MCF 10A (cell line): ENCODE data around the gene TMEM231. TPM values are rescaled to one million over a fixed set of nuclear protein-coding genes. Genes with fewer than 3 reads are reported as not detected.

ENCODE experiments used
- BruUV-seq: library from RNA; stranded (reverse); fragments of 400-500 nt; replicated peaks from 2 replicates; lab custom pipeline; 2021; lab: Mats Ljungman, UMichigan
- CTCF ChIA-PET: fragments of 300-600 bp; sonication (Branson Sonifier 250); formaldehyde crosslinking; extraction: SDS; loops from one replicate; lab custom pipeline; 2021; ENCODE audit warnings: antibody characterized with exemption, inconsistent platforms; lab: Yijun Ruan, JAX
- POLR2A ChIA-PET: fragments of 300-600, 350-650 bp; sonication (Branson Sonifier 250); formaldehyde crosslinking; extraction: SDS; loops from one replicate; lab custom pipeline; 2020; ENCODE audit warnings: antibody characterized with exemption, inconsistent platforms; lab: Yijun Ruan, JAX
- DNase-seq: peaks from one replicate; pipeline ENCODE4 v3.0.0-alpha.2; 2018; ENCODE audit not compliant: unreplicated experiment
- H3K27ac Mint-ChIP-seq: one replicate; pipeline ENCODE4 v1.8.0; 2022; ENCODE audit warnings: mild to moderate bottlenecking, low read depth, mixed read lengths; ENCODE audit not compliant: unreplicated experiment
- H3K27me3 Mint-ChIP-seq: one replicate; pipeline ENCODE4 v1.8.0; 2022; ENCODE audit warnings: mixed read lengths; ENCODE audit not compliant: insufficient read depth, unreplicated experiment
- H3K36me3 Mint-ChIP-seq: one replicate; pipeline ENCODE4 v1.8.0; 2022; ENCODE audit warnings: mild to moderate bottlenecking, moderate library complexity, mixed read lengths; ENCODE audit not compliant: insufficient read depth, unreplicated experiment
- H3K4me1 Mint-ChIP-seq: one replicate; pipeline ENCODE4 v1.8.0; 2022; ENCODE audit warnings: mixed read lengths; ENCODE audit not compliant: insufficient read depth, unreplicated experiment
- H3K4me3 Mint-ChIP-seq: one replicate; pipeline ENCODE4 v1.8.0; 2022; ENCODE audit warnings: mild to moderate bottlenecking, moderate library complexity, mixed read lengths; ENCODE audit not compliant: unreplicated experiment
- H3K9me3 Mint-ChIP-seq: one replicate; pipeline ENCODE4 v1.8.0; 2022; ENCODE audit warnings: mixed read lengths; ENCODE audit not compliant: unreplicated experiment
- CTCF ChIP-seq: fragments of 200-600 bp; IDR thresholded peaks from one replicate; pipeline ENCODE4 v1.8.0; 2022; ENCODE audit warnings: antibody characterized with exemption, mild to moderate bottlenecking; ENCODE audit not compliant: unreplicated experiment
- intact Hi-C: fragments of 100-400 bp; cut with micrococcal nuclease; formaldehyde crosslinking; loops from 2 replicates; pipeline ENCODE4 v1.14.1; 2022
- total RNA-seq: library from RNA; stranded (reverse); gene quantifications from 2 replicates; pipeline ENCODE4 v1.2.3, GENCODE V29; 2022

Gene TMEM231
- total RNA-seq, 1 experiment from 2014 or later, result 21.1 TPM

GRCh38 chr16:75566758-75567255 lies 10.8 kb upstream of the TMEM231 start:
- TF ChIP-seq CTCF, result no peak
- H3K27me3 Mint-ChIP-seq, result peaks cover 13% of the 10 kb centered on the region
- BruUV-seq, result no TSS peak
- no peaks in the 10 kb centered on the region for H3K9me3 Mint-ChIP-seq
- intact Hi-C loops, result loop anchor here (5.0 kb wide), 1 partner anchor 55 kb away; the partner anchor contains the start of gene ADAT1
- peaks cover 31% of the 10 kb centered on the region for H3K36me3 Mint-ChIP-seq
- H3K4me1 Mint-ChIP-seq, result peaks cover 7% of the 10 kb centered on the region
- H3K27ac Mint-ChIP-seq, result peak overlapping the region; percentile 80
- DNase-seq, result peak; percentile 4
- ChIA-PET CTCF (interaction anchor here (0.6 to 4.0 kb wide), 9 partner anchors 11 to 102 kb away, joined by 3 to 22 read pairs (median 3); partner anchors contain the start of genes ADAT1, TMEM170A and TMEM231), POLR2A (interaction anchor here (0.5 to 5.5 kb wide), 12 partner anchors 11 to 520 kb away, joined by 3 to 116 read pairs (median 12); partner anchors contain the start of genes ADAT1, CFDP1, KARS1 and TERF2IP)
- peak overlapping the region; percentile 83 for H3K4me3 Mint-ChIP-seq

DNA sequence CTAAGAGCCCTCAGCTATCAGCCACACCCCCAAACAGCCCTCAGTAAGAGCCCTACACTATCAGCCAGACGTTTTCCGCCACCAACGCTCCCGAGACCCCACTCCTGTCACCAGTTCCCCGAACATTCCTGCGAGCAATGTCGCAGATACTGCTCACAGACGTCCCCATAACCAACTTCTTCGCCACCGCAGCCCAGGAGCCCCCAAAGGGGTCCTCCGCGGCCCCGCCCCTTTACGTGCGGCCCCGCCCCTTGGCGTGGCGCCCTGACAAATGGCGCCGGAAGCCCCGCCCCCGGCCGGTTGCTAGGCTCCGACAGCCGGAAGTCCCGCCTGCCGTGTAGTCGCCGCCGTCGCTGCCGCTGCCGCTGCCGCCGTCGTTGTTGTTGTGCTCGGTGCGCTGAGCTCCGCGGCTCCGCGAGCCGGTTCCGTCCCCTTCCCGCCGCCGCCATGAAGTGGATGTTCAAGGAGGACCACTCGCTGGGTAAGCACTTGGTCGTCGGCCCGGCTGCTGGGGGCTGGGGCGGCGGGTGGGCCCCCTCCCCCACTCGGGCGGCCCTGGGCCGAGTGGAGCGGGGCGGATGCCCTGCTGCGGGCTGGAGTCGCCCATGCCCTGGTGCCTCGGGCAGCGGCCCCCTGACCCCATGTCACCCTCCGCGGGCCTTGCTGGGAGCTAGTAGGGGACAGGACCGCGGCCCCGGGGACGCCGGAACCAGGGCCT lies 10.1 kb upstream of the TMEM231 start, which contains the start of gene GABARAPL2:
TSS of gene GABARAPL2 (plus strand) at position 340 of the 718 bp plus-strand sequence. CDS start at position 448, 108 bp downstream.
- POLR2A ChIA-PET, result interaction anchor here (0.6 to 5.5 kb wide), 15 partner anchors 11 to 316 kb away, joined by 3 to 116 read pairs (median 5); partner anchors contain the start of genes ADAT1, KARS1, TERF2IP and TMEM170A
- no peak for TF ChIP-seq CTCF
- peaks cover 25% of the 10 kb centered on the region for H3K36me3 Mint-ChIP-seq
- peak within 1 kb of the TSS; percentile 83 for H3K4me3 Mint-ChIP-seq
- DNase-seq, result peak; percentile 77
- CTCF ChIA-PET, result interaction anchor here (0.6 to 4.0 kb wide), 9 partner anchors 10 to 101 kb away, joined by 3 to 22 read pairs (median 3); partner anchors contain the start of genes ADAT1, TMEM170A and TMEM231
- no peaks in the 10 kb centered on the region for H3K9me3 Mint-ChIP-seq
- peaks cover 7% of the 10 kb centered on the region for H3K4me1 Mint-ChIP-seq
- peaks cover 13% of the 10 kb centered on the region for H3K27me3 Mint-ChIP-seq
- peak within 1 kb of the TSS; percentile 80 for H3K27ac Mint-ChIP-seq
- no TSS peak for BruUV-seq
- intact Hi-C loops, result loop anchor here (5.0 kb wide), 1 partner anchor 56 kb away; the partner anchor contains the start of gene ADAT1

DNA sequence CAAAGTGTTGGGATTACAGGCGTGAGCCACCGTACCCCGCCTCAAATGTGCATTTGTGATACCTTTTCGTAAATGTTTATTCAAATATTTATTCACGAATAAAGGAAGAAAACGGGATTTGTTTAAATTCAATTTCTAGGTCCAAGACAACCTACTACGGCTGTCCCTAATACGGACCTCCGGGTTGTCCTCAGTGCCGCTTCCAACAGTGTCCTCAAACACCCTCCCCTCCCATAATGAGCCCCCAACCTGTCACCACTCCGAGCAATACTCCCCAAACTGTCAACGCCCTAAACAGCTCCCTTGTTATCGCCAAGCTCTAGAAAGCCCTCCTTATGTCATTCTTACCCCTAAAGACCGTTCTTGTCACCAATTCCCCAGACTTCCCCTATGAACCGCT lies 9.6 kb upstream of the TMEM231 start:
- Mint-ChIP-seq H3K4me1 (peaks cover 7% of the 10 kb centered on the region), H3K9me3 (no peaks in the 10 kb centered on the region), H3K27ac (peak overlapping the region; percentile 80), H3K36me3 (peaks cover 22% of the 10 kb centered on the region), H3K4me3 (peak overlapping the region; percentile 83), H3K27me3 (peaks cover 13% of the 10 kb centered on the region)
- TF ChIP-seq CTCF, result no peak
- ChIA-PET POLR2A (interaction anchor here (0.6 to 5.5 kb wide), 17 partner anchors 10 to 316 kb away, joined by 3 to 116 read pairs (median 4); partner anchors contain the start of genes ADAT1, CFDP1, KARS1 and TERF2IP), CTCF (interaction anchor here (0.9 to 4.0 kb wide), 5 partner anchors 9 to 102 kb away, joined by 3 to 22 read pairs (median 4); partner anchors contain the start of genes ADAT1 and TMEM231)
- intact Hi-C loops, result loop anchor here (5.0 kb wide), 1 partner anchor 57 kb away; the partner anchor contains the start of gene ADAT1
- BruUV-seq, result no TSS peak
- DNase-seq, result no peak
